Activated CD4-positive, alpha-beta T cell treated with anti-CD3 and anti-CD28 coated beads, Interleukin-2, Interleukin-6, amounts not matched to agents 100 ng/mL and 50 ng/mL, durations not matched to agents 16 hours and 8 hours (primary cell): Measurements from ENCODE around the gene CAMTA1.

Experiments used
- DNase-seq: peaks from one replicate; pipeline ENCODE4 v3.0.0-alpha.2; 2020

CAMTA1 gene

DNA sequence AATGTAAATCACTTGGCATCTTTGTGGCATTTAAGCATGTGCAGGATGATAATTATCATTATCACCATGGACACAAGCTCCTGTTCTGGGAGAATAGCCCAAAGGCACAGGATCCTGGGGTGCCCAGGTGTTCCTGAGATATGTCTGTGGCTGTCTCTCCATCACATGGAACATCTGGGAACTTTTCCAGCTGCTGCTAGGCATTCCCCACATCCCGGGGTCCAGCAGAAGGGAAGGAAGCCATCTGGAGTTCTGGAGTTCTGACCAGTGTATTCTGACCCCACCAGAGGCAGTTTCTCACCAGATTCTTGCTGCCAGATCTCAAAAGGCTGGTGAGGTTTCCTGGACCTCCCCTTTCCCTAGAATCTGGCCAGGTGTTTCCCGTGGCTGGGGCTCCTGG is 726.1 kb downstream of the CAMTA1 start:
- no peak for DNase-seq

DNA sequence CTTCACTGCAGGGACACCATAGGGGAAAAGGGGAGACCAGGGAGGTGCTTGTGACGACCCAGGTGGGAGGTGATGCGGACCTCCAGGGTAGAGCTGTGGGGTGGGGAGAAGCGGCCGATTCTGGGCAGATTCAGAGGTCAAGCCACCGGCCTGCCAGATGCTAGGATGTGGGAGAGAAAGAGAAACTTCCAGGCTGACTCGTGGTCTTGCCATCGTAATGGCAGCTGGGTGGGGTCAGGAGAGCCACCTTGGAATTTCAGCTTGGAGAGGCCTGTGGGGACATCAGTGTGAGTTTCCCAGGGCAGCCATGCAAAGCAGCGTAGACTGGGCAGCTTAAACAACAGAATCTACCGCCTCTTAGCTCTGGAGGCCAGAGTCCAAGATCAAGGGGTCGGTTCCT is 727.8 kb downstream of the CAMTA1 start:
- DNase-seq = no peak

DNA sequence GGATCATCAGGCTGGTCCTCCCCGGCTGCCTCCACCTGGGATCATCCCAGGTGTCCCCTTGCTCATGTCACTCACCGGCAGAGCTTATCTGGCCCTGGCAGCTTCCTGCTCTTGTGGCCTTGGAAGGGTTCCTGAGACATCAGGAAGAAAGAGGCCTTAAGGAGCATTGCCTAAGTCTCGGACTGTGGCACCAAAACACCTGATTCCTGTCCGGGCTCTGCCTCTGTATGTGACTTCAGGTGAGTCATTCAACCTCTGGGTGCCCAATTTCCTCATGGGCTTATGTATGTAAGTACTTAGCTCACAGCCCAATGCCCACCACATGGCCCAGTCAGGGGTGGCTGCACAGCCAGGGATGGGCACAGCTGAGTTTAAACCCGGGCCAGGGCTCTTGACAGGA is 729.9 kb downstream of the CAMTA1 start:
- DNase-seq = no peak

DNA sequence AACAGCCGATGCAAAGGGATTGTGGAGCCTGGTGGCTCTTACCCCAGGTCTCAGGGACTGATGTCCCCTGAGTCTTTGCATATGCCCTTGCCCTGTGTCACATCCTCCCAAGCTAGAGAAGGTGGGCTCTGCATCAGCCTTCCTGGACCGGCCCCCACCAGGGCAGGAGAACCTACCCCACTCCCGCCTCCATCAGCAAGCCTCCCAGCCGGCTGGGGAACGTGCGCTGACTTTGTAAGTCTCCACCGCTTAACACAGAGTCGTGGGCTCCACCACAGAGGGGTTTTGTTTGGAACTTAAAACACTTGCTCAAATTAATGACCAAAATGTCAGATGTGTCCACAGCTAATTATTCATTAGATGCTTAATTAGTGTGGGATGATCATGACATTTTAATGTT is 730.6 kb downstream of the CAMTA1 start:
- DNase-seq = no peak

DNA sequence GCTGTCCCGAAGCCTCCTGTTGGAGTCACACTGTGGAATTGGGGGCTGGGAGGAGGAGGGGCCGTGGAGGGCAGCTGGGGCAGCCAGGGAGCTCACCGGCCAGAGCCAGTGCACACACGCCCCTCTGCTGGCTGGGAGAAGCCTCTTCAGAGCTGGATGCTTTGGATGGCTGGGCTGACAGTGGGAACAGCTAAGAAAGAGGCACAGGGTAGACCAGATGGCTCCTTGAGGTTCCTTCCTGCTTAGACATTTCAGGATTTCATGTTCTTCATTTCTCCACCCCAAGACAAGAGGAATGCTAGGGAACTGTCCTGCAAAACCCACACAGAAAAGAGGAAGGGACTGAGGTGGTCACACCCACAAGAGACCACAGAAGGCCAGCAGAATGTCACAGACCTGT is 731.1 kb downstream of the CAMTA1 start:
- DNase-seq = no peak

DNA sequence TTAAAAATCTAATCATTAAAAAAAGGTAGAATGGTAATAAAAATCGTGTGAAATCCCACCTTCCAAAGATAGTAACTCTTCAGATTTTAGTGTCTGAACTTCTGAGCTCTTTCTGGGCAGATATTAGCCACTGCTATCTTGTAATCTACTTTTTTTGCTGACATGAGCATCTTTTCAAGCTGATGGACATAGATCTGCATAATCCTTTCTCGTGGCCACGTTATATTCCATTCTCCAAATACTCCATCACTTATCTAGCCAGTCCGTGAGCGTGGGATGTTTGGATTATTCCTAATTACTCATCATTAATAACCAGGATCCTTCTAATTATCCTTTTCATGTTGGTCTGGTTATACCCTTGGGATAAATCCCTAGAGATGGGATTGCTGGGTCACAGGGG is 731.7 kb downstream of the CAMTA1 start:
- no peak for DNase-seq

DNA sequence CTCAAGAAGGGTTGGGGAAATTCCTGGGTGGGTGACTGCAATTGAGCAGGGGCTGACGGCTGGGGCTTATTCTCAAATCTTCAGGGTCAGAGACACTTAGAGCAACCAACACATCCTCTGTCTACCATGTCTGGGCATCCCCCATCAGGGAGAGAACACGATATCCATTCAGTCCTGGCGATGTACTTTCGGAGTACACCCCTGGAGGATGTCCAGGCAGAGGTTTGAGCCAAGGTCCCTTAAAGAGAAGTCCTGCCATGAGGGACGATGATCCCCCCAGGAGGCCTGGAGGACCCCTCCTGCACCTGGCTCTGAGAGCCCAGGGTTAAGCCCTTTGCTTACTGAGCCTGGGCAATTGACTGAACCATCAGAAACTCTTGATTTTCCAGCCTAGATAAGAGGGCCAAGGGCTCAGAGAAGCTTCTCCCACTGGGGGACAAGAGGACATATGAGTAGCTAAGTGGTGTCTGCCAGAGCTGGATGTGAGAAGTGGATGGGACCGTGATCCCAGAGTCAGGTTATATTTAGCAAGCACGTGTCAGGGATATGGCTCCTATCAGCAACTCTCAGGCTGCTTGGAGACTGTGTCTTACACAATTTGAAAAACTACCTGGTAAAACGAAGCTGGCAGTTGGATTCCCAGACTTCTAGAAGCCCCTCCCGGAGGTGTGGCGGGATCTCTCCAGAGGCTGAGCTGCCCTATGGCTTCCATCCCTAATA is 732.5 kb downstream of the CAMTA1 start:
- no peak for DNase-seq

DNA sequence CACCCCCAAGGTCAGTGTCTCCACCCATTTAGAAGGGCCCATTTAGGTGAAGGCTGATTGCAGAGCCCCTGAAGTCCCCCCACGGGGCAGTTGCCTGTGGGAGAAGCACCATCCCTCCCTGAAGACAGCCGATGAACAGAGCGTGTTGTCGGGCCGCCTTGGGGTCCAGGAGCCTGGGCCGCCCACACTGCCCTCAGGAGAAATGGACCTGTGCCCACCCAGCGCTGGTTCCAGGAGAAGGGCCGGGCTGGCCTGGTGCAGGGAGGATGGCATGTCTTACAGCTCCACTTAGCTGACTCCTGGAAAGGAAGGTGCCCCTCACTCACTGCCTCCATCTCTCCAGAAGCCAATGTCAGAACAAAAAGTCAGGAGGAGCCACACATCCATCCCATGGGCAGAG is 733.2 kb downstream of the CAMTA1 start:
- no peak for DNase-seq

DNA sequence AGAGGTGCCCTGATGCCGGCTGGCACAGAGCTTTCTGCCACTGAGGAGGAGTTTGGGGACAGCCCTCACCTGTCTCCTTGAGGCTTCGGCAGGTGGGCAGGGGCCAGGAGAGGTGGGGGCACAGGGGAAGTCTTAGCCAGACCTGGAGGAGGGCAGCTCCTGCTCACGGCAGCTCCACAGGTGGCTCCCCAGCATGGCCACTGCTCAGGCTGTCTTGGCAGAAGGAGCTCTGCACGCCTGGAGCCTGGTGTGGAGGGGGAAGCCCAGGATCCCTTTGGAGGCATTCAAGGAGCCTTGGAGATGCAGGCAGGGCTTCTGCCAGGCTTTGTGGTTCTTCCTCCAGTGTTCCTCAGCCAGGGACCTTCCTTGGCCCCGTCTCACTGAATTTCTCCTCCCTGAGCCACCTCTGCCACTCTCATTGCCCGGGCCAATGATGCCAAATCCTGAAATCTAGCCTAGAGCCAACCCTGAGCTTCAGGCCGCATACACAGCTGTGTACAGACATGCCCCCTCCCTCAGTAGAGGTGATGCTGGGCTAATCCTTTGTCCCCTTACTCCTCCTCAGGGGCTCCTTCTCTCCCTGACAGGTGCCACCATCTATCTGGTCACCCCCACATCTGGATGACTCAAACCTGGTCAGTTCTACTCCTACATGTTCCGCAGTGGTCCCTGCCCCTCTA is 734.1 kb downstream of the CAMTA1 start:
- DNase-seq = no peak

DNA sequence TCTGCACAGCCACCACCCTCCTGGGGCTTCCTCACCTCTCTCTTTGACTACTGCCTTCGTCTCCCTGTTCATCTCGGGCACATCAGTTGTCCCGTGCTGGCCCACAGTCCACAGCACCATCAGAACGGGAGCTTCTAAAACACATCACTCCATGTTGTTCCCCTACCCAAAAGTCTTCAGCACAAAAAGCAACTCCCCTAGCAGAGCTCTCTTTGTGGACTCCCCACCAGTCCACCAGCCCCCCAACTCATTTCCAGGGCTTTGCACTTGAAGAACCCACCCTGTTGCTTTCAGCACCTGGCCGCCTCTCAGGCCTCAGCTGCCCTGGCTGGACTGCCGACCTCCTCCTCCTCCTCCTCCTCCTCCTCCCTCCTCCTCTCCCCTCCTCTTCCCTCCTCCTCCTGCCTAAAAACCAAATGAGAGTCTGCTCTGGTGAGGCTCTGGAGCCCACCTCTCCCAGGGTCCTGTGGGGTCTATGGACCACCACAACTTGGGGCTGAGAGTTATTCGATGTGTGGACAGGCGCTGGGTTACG is 734.7 kb downstream of the CAMTA1 start:
- no peak for DNase-seq

DNA sequence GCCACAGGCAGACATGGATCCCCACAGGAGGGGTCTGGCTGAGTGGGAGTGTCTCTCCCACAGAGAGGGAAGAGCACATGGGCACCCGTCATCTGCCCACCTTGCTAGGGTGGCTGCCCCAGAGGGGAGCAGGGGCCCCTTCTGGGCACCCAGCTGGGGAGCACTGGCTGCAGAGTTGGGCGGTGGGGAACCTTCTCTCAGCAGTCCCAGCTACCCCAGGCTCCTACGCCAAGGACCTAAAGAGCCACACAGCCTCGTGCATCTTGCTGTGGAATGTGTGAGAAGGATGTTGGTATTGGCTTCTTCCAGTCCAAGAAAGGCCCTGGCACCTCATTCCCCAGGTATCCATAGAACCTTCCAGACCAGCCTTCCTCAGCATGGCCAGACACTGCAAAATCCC is 735.2 kb downstream of the CAMTA1 start:
- no peak for DNase-seq

DNA sequence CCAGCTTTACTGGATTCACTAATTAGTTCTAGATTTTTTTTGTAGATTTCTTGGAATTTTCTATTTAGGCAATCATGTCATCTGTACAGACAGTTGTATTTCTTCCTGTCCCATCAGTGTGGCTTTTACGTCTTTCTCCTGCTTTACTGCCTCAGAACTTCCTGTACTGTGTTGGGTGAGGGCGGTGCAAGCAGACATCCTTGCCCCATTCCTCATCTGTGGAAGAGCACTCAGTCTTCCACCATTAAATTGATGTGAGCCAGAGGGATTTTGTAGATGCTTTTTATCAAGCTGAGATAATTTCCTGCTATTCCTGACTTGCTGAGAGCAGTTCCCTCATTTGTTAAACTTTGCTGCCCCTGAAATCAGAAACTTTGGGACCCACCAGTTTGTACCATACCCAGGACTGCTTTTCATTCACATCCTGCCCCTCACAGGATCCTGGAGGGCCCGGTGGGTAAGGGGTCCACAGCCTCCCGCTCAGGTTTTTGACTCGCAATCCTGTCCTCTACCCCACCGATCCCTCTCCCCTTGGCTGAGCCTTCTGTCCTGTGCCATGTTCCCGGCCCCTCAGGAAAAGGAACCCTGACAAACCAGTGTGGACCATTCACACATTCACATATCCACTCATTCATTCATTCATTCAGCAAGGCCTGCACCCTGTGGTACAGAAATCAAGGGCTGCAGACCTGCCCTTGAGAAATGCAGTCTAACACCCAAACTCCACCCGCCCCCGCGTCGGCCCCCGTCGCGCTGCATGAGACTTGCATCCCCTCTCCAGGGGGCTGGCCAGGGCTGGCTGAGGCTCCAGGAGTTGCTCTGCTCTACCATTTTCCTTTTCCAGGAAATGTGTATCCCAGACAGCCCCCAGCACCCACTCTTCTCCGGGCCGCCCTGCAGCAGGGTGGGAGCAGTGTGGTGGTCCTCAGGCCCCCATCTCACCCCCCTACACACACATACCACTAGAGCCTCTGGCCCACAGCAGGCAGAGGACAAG is 739.4 kb downstream of the CAMTA1 start:
- no peak for DNase-seq

DNA sequence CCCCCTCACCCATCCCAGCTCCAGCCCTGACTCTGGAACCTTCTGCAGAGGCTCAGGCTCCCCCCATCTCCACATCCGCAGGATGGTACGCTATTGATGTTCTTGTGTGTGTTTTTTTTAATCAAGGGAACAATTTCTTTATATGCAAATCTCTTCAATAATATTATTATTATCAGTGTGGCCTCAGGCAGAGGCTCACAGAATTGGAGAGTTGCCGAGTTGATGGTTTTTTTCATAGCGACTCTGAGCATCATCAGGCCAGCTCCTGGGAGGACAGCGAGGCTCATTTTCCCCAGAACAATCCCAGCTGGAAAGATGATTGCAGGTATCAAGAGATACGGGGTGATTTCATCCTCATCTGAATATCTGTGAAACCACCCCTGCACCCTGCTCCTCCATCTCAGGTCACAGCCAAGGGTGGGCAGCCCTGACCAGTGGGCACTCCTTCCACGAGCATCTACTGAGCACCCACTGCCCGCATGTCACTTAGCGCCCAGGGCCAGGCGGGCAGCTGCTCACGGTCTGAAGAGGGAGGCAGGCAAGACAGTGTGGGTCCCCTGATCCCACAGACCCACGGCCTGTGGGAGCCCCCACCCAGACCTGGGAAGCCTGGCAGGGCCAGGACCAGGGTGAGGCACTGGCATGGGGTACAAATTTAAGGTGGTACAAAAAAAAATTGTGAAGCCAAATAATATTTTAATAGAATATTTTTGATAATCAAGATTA is 740.2 kb downstream of the CAMTA1 start:
- no peak for DNase-seq

DNA sequence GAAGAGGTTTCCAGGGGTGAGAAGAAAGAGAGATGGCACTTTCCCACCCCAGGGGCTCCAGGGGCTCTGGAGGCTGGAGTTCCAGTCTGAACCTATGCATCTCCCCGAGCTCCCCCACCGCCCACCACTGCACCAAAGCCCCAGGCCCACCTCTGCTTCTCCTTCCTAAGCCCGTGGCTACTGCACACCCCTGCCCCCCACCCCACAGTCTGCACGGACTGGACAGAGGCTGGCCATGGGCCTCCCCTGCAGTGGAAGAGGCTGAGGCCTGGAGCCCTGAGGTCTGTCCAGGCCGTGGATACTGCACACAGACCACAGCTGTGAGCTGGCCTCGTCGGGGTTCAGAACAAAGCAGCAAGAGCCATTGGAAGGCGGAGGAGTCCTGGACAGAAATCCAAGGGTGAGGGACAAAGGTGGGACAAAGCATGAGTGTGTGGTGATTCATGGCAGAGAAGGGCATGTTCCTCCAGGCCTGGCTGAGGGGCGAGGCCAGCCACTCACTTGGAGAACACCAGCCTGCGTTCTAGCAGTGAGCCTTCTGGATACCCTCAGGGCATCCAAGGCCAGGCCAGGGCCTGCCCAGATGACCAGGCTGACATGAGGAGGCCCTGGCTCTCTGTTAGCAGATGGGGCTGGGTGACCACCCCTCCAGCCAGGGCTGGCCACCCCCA is 741.1 kb downstream of the CAMTA1 start:
- no peak for DNase-seq

DNA sequence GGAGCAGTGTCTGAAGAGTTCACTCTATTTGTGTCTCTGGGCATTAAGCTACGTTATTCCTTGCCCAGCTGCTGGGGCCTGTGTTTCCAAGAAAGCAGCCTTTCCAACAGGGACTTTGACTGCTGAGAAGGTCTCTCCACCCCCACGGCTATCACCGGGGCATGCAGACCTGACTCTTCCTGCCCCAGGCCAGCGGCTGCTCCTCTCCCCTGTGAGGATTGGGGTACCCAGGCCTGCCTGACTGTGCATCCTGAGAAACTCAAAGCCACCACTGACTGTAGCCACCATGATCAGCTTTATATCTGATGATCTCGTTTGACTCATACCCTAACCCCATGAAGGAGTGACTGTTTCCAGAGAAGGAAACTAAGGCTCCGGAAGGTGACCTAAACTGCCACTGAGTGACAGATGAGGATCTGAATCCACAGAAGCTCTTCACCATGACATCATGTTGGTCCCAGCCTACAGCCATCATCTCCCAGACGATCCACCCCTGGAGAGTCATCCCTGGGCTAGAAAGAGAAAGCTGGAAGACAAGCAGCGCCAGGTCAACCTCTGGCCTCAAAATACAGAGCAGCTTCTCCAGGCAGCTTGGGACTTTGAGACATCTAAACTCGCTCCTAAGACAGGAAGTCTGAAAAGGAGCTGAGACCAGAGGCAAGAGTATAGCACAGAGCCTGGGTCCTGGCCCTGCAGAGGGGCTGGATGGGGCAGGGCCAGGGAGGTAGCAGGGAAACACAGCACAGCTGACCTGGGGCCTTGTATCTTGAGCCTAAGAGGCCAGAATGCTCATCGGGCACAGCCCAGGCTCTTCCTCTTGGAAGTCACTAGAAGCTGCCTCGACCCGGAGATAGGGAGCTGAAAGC is 741.8 kb downstream of the CAMTA1 start:
- DNase-seq = peak; percentile 51

DNA sequence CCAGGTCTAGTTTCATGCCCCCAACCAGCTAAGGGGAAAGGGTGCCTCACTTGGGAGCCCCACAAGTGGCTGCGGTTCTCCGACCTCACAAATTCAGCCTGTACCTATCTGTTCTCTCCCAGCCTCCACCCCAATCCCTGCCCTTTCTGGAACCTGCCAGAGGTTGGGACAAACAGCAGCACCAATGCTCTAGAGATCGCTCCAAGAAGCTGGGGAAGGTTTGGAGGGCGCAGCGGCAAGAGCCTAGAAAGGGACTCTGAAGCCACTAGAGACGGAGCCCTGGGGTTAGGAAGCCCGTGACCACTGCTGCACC is 742.4 kb downstream of the CAMTA1 start:
- DNase-seq = no peak

DNA sequence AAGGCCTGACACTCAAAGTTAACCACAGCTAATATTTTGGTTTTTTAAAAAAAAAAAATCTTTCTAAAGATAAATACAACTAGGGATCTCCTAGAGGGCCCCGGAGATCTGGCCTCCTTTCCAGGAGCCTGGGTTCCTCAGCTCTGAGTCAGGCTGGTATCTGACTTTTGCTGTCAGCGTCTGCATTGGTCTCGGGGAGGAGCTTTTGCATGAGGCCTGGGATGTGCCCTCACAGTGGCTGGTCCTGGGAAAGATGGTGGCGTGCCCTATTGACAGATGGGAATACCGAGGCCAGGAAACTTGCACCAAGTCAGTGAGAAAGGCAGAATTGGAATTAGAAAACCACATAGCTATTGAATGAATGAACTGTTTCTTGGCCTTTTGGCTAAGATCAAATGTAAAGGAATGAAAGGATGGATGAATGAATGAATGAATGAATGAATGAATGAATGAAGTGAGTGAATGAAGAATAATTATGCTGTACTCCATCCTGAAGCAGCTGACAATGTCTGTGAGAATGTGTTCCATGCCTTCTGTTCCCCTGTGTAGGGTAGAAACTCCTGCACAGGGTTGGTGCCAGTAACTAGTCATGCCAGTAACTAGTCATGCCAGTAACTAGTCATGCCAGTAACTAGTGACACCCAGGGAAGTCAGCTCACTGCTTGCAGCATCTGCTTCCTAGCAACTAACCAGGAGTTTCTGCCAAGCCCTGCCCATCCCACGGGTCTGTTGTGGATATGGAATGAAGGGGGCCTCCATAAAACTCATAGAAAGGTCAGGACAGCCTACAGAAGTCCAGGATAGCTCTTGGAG is 743.3 kb downstream of the CAMTA1 start:
- no peak for DNase-seq

DNA sequence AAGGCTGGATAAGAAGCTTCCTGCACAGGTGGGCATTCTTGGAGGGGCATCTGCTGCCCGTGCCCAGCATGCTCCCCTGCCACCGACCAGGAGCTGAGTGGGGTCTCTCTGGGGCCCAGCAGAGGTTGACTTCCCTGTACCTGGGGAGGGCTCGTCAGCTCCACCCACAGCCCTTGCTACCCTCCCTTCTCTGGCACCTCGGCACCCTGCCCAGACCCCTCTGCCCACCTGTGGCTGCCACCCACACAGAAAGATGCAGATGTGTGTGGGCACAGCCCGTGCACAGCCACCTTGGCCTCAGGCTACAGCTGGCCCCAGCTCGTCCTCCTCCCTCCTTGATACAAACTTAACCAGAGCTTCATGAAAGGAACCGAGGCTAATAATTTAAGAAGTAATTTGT is 744.7 kb downstream of the CAMTA1 start:
- no peak for DNase-seq

DNA sequence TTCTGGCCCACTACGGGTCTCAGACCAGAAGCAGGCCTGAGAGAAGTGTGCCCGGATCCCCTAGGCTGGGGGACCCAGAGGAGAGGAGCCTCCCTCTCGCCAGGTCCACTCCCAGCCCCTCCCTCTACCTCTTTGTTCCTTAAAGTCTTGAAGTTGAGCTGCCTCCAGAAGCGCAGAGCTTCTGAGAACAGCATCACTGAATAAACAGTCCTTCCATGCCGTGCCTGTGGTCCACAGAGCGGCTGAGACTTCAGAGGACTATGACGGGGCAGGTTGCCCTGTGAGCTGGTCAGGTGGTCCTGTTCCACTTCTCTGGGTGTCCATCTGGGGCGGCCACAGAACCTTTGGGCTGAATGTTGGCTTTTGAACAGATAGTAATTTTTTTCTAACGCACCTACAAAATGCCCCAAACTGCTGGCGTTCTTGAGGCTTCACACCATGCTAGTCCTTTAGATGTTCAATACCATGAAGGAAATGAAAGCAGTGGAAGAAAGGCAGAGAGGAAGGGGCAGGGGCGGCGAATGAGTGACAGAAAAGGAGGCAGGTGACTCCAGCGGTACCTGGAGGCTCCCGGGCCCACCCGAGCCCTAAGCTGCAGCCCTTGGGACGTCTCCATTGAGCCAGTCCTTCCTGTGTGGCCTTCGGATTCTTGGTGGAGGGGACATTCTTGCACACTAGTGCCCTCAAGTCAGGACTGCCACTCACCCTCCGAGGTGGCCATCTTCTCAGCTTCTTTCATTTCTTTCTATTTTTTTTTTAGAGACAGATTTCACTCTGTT is 746.5 kb downstream of the CAMTA1 start:
- no peak for DNase-seq

DNA sequence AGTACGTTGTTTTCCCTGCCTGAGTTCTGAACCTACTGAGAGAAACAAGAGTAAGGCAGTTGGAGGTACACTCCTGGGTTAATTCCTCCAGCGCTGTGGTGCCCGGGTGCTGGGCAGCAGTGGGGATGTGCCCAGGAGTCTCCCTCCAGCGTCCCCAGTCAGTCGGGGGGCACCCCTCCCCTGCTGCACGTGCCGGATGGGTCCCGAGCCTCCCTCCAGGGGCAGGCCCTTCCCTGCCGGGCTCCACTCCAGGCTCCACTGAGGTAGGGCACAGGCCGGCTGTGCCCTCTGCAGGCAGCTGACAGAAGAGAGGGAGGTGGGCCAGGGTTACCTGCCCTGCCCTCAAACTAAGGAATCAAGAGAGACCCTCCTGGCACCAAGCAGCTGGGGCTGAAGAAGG is 747.8 kb downstream of the CAMTA1 start:
- DNase-seq = no peak
